ENCODE data around the gene STUM.

- TF ChIP-seq POLR2A (IDR thresholded peaks at IDR 0.05), result no peak
- no peak for TF ChIP-seq CTCF (IDR thresholded peaks at IDR 0.05)
These were observed 78.6 kb downstream of the STUM start for GRCh38 chr1:226627050-226627755.
